ENCODE measurements around the gene MASP1.

GRCh38 chr3:187271582-187271981 is 20.0 kb downstream of the MASP1 start:
- TF ChIP-seq CTCF (IDR thresholded peaks at IDR 0.05; ENCODE audit: low read length): no peak
- TF ChIP-seq EZH2 (IDR thresholded peaks at IDR 0.05; ENCODE audit: borderline replicate concordance, low read length): no peak
